ENCODE data around the gene SPAG9.

Gene SPAG9

DNA sequence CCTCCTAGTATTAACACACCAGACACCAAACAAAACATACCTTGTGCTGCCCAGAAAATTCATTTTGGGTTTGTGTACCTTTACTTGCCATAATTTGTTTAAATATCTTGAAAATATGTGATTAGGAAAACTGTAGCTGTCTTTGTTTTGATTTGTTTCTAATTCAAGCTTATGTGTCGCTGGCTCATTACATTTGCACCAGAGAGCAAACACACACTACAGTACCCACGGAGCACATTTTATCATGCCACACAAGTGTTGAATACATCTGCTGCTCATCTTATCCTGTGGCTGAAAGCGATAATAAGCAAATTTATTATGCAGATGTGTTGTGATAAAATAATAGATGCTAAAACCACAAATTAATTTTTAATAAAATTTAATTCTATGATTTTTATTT, 63.1 kb downstream of the SPAG9 start:
- Histone ChIP-seq H4K8ac (ENCODE audit: low read length) (no peak overlapping the region), H3K4me3 (ENCODE audit: insufficient read depth in 1 of 2, low read depth in 1 of 2, low read length in 2 of 2) (no peak overlapping the region), H3K4me1 (ENCODE audit: control insufficient read depth, insufficient read depth, low read depth, low read length) (peaks cover 8% of the 10 kb centered on the region), H2BK5ac (ENCODE audit: low read depth, low read length, poor library complexity, severe bottlenecking) (no peak overlapping the region), H3K4ac (ENCODE audit: low read depth in 1 of 2, low read length in 2 of 2) (no peak overlapping the region), H3K14ac (ENCODE audit: low read length in 2 of 2) (no peak overlapping the region), H2BK12ac (ENCODE audit: low read length in 2 of 2) (no peak overlapping the region), H2AFZ (ENCODE audit: low read depth, low read length) (no peak overlapping the region), H3K4me2 (ENCODE audit: low read length, poor library complexity, severe bottlenecking) (no peak overlapping the region), H3K9ac (ENCODE audit: low read length) (peak overlapping the region; percentile 68), H4K91ac (ENCODE audit: low read length) (no peak overlapping the region), H3K79me1 (replicated peaks; ENCODE audit: low read length, poor library complexity, severe bottlenecking) (peaks cover 16% of the 10 kb centered on the region), H3K27me3 (ENCODE audit: control insufficient read depth in 1 of 2, insufficient read depth in 1 of 2, low read length in 2 of 2) (no peaks in the 10 kb centered on the region), H3K9me3 (ENCODE audit: control insufficient read depth, low read length) (no peaks in the 10 kb centered on the region), H2BK120ac (ENCODE audit: low read depth, low read length) (no peak overlapping the region), H2AK5ac (ENCODE audit: low read length, severe bottlenecking) (no peak overlapping the region), H3K36me3 (ENCODE audit: control insufficient read depth in 1 of 2, insufficient read depth in 2 of 2, low read depth in 1 of 2, low read length in 2 of 2) (peaks cover 0 to 5% of the 10 kb centered on the region in 2 experiments), H3K23ac (ENCODE audit: low read length in 2 of 2) (no peak overlapping the region), H3K18ac (ENCODE audit: low read depth in 1 of 2, low read length in 2 of 2) (no peak overlapping the region), H3K27ac (ENCODE audit: low read length, poor library complexity, severe bottlenecking) (peak overlapping the region; percentile 35), H2BK15ac (ENCODE audit: low read depth, poor library complexity, severe bottlenecking) (no peak overlapping the region)
- DNase-seq = no peak
- WGBS = 73% methylated on average over 2 of the region's 3 CpGs

DNA sequence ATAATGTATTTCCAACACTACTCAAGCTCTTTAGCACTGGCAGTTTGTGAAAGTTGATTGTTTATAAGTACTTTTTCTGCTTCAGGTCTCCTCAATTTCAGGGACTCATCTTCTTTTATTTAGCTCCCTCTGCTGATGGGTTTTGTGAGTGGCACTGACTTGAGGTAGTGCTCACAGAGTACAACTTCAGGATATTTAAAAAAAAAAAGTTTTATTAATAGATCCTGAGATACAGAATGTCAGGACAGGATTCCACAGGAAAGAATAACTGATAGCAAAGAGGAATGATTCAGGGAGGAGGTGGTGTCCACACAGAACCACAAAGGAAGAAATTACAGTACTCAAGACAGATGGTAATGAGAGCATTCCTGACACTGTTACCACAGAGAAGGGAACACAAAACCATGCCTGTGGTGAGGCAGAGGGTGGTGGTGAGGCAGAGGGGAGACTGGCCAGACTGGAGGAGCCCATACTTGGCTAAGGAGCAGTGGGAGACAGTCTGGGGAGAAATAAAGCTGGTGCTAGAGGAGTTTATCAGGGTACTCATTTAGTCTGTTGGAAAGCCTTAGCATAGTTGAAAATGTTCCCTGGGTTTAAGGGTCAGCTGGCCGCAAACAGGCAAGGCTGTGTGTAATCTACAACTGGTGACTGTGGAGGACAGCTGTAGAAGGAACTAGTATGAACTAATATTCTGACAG, 63.7 kb downstream of the SPAG9 start:
- Histone ChIP-seq H3K27ac (ENCODE audit: low read length, poor library complexity, severe bottlenecking) (peak overlapping the region; percentile 35), H3K36me3 (ENCODE audit: control insufficient read depth in 1 of 2, insufficient read depth in 2 of 2, low read depth in 1 of 2, low read length in 2 of 2) (peaks cover 0 to 10% of the 10 kb centered on the region in 2 experiments), H3K4me1 (ENCODE audit: control insufficient read depth, insufficient read depth, low read depth, low read length) (peaks cover 8% of the 10 kb centered on the region), H2AK5ac (ENCODE audit: low read length, severe bottlenecking) (no peak overlapping the region), H2BK12ac (ENCODE audit: low read length in 2 of 2) (no peak overlapping the region), H3K23ac (ENCODE audit: low read length in 2 of 2) (no peak overlapping the region), H3K9ac (ENCODE audit: low read length) (peak overlapping the region; percentile 68), H3K9me3 (ENCODE audit: control insufficient read depth, low read length) (no peaks in the 10 kb centered on the region), H3K18ac (ENCODE audit: low read depth in 1 of 2, low read length in 2 of 2) (no peak overlapping the region), H4K91ac (ENCODE audit: low read length) (peak overlapping the region; percentile 1), H2AFZ (ENCODE audit: low read depth, low read length) (no peak overlapping the region), H3K14ac (ENCODE audit: low read length in 2 of 2) (no peak overlapping the region), H3K79me1 (replicated peaks; ENCODE audit: low read length, poor library complexity, severe bottlenecking) (peaks cover 16% of the 10 kb centered on the region), H2BK120ac (ENCODE audit: low read depth, low read length) (no peak overlapping the region), H3K4me2 (ENCODE audit: low read length, poor library complexity, severe bottlenecking) (no peak overlapping the region), H3K4ac (ENCODE audit: low read depth in 1 of 2, low read length in 2 of 2) (no peak overlapping the region), H4K8ac (ENCODE audit: low read length) (no peak overlapping the region), H3K4me3 (ENCODE audit: insufficient read depth in 1 of 2, low read depth in 1 of 2, low read length in 2 of 2) (no peak overlapping the region), H2BK5ac (ENCODE audit: low read depth, low read length, poor library complexity, severe bottlenecking) (no peak overlapping the region), H3K27me3 (ENCODE audit: control insufficient read depth in 1 of 2, insufficient read depth in 1 of 2, low read length in 2 of 2) (no peaks in the 10 kb centered on the region), H2BK15ac (ENCODE audit: low read depth, poor library complexity, severe bottlenecking) (no peak overlapping the region)
- WGBS = 57% methylated on average over 1 of the region's 1 CpG
- peak; percentile 91 for DNase-seq

DNA sequence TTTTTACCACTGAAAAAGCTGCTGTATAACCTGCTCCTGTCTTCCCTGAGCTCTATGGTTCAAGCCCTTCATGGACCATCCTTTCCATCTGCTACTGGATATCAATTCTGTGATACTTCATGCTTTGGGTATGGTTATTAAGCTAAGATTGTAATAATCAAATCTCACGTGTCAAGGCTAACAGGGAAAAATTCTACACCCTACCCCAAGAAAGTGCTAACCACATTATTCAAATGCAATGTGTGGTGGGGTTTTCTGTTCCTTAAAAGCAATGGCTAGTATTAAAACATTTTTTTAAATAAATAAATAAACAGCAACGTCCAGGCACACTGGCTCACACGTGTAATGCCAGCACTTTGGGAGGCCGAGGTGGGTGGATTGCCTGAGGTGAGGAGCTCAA, 65.9 kb downstream of the SPAG9 start:
- Histone ChIP-seq H2BK5ac (ENCODE audit: low read depth, low read length, poor library complexity, severe bottlenecking) (no peak overlapping the region), H4K91ac (ENCODE audit: low read length) (no peak overlapping the region), H2BK120ac (ENCODE audit: low read depth, low read length) (no peak overlapping the region), H3K4me3 (ENCODE audit: insufficient read depth in 1 of 2, low read depth in 1 of 2, low read length in 2 of 2) (no peak overlapping the region), H3K9ac (ENCODE audit: low read length) (no peak overlapping the region), H3K4ac (ENCODE audit: low read depth in 1 of 2, low read length in 2 of 2) (no peak overlapping the region), H2BK12ac (ENCODE audit: low read length in 2 of 2) (peak overlapping the region in 1 of 2 experiments; percentile 39), H2AK5ac (ENCODE audit: low read length, severe bottlenecking) (no peak overlapping the region), H3K9me3 (ENCODE audit: control insufficient read depth, low read length) (no peaks in the 10 kb centered on the region), H2AFZ (ENCODE audit: low read depth, low read length) (no peak overlapping the region), H4K8ac (ENCODE audit: low read length) (no peak overlapping the region), H3K4me1 (ENCODE audit: control insufficient read depth, insufficient read depth, low read depth, low read length) (peaks cover 8% of the 10 kb centered on the region), H3K4me2 (ENCODE audit: low read length, poor library complexity, severe bottlenecking) (no peak overlapping the region), H3K23ac (ENCODE audit: low read length in 2 of 2) (no peak overlapping the region), H2BK15ac (ENCODE audit: low read depth, poor library complexity, severe bottlenecking) (no peak overlapping the region), H3K18ac (ENCODE audit: low read depth in 1 of 2, low read length in 2 of 2) (no peak overlapping the region), H3K14ac (ENCODE audit: low read length in 2 of 2) (no peak overlapping the region), H3K27me3 (ENCODE audit: control insufficient read depth in 1 of 2, insufficient read depth in 1 of 2, low read length in 2 of 2) (no peaks in the 10 kb centered on the region), H3K36me3 (ENCODE audit: control insufficient read depth in 1 of 2, insufficient read depth in 2 of 2, low read depth in 1 of 2, low read length in 2 of 2) (peaks cover 0 to 11% of the 10 kb centered on the region in 2 experiments), H3K79me1 (replicated peaks; ENCODE audit: low read length, poor library complexity, severe bottlenecking) (peaks cover 21% of the 10 kb centered on the region), H3K27ac (ENCODE audit: low read length, poor library complexity, severe bottlenecking) (no peak overlapping the region)
- WGBS = 98% methylated on average over 3 of the region's 4 CpGs
- DNase-seq = no peak

DNA sequence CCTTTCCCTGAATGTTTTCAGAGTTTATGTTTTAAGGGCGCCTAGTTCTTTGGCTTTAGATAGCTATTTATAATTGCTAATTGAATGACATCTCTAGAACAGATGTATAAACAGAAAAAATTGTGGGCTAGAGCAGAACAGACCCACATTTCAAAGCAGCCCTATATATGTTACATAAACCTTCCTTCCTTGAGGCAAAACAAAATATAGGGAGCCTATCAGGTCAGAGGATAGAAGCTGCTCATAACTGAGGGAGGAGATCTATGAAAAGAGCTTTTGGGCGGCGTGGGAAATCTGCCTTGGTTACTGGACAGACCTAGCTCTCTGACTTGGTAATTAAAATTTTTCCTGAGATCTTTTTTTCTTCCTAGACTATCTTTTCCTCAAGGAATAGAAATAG, 68.4 kb downstream of the SPAG9 start:
- no peak overlapping the region for H2BK12ac ChIP-seq (ENCODE audit: low read length in 2 of 2)
- no peak overlapping the region for H3K14ac ChIP-seq (ENCODE audit: low read length in 2 of 2)
- H3K4me3 ChIP-seq (ENCODE audit: insufficient read depth in 1 of 2, low read depth in 1 of 2, low read length in 2 of 2) = no peak overlapping the region
- peaks cover 6% of the 10 kb centered on the region for H3K4me1 ChIP-seq (ENCODE audit: control insufficient read depth, insufficient read depth, low read depth, low read length)
- H2AFZ ChIP-seq (ENCODE audit: low read depth, low read length) = no peak overlapping the region
- no peak overlapping the region for H4K91ac ChIP-seq (ENCODE audit: low read length)
- H3K36me3 ChIP-seq (ENCODE audit: control insufficient read depth in 1 of 2, insufficient read depth in 2 of 2, low read depth in 1 of 2, low read length in 2 of 2) = peaks cover 0 to 11% of the 10 kb centered on the region in 2 experiments
- H3K4ac ChIP-seq (ENCODE audit: low read depth in 1 of 2, low read length in 2 of 2) = no peak overlapping the region
- H2BK5ac ChIP-seq (ENCODE audit: low read depth, low read length, poor library complexity, severe bottlenecking) = no peak overlapping the region
- no peak overlapping the region for H2BK120ac ChIP-seq (ENCODE audit: low read depth, low read length)
- no peaks in the 10 kb centered on the region for H3K27me3 ChIP-seq (ENCODE audit: control insufficient read depth in 1 of 2, insufficient read depth in 1 of 2, low read length in 2 of 2)
- peaks cover 24% of the 10 kb centered on the region for H3K79me1 ChIP-seq (replicated peaks; ENCODE audit: low read length, poor library complexity, severe bottlenecking)
- H2BK15ac ChIP-seq (ENCODE audit: low read depth, poor library complexity, severe bottlenecking) = no peak overlapping the region
- no peak overlapping the region for H3K4me2 ChIP-seq (ENCODE audit: low read length, poor library complexity, severe bottlenecking)
- H3K27ac ChIP-seq (ENCODE audit: low read length, poor library complexity, severe bottlenecking) = no peak overlapping the region
- WGBS = 100% methylated on average over 2 of the region's 3 CpGs
- H3K23ac ChIP-seq (ENCODE audit: low read length in 2 of 2) = no peak overlapping the region
- H2AK5ac ChIP-seq (ENCODE audit: low read length, severe bottlenecking) = no peak overlapping the region
- H3K9ac ChIP-seq (ENCODE audit: low read length) = no peak overlapping the region
- no peaks in the 10 kb centered on the region for H3K9me3 ChIP-seq (ENCODE audit: control insufficient read depth, low read length)
- no peak overlapping the region for H4K8ac ChIP-seq (ENCODE audit: low read length)
- no peak for DNase-seq
- no peak overlapping the region for H3K18ac ChIP-seq (ENCODE audit: low read depth in 1 of 2, low read length in 2 of 2)
